Ovary (tissue), 3 donors: ENCODE measurements around the gene PCDHAC1.

ENCODE experiments used
- CTCF ChIP-seq, 3 donors: fragments of 450-650 bp in 2 of 3; fragments of 200-600 bp in 1 of 3; IDR thresholded peaks; one replicate each; pipeline versions ENCODE4 v1.5.1 to v1.8.0; 2016 to 2022; ENCODE audit warnings: antibody characterized with exemption in 3 of 3, mild to moderate bottlenecking in 1 of 3
- EP300 ChIP-seq: sonication (generic); formaldehyde crosslinking; IDR thresholded peaks from one replicate; pipeline ENCODE4 v1.6.1; 2017; ENCODE audit warnings: antibody characterized with exemption
- POLR2A ChIP-seq: fragments of 450-650 bp; IDR thresholded peaks from one replicate; pipeline ENCODE4 v1.6.1; 2017; ENCODE audit warnings: antibody characterized with exemption, mild to moderate bottlenecking, moderate library complexity
- donor health status: DM: no; HTN: no; CAD: no.

- TF ChIP-seq CTCF (IDR thresholded peaks at IDR 0.05) (no peak), POLR2A (no peak), EP300 (no peak)
Measured at GRCh38 chr5:140923601-140924000, 2.5 kb upstream of the PCDHAC1 start.
